Measurements from ENCODE around the gene MRPS31. TPM values are rescaled to one million over a fixed set of nuclear protein-coding genes. Genes with fewer than 3 reads are reported as not detected.
"Not testable (repeated sequence)": the region's sequence is repeated elsewhere in the genome, so short reads cannot be mapped to it uniquely, and the experiment has no call there.

The MRPS31 gene
- total RNA-seq, 2 experiments from 2014 or later = 35.7 to 36.9 TPM

DNA sequence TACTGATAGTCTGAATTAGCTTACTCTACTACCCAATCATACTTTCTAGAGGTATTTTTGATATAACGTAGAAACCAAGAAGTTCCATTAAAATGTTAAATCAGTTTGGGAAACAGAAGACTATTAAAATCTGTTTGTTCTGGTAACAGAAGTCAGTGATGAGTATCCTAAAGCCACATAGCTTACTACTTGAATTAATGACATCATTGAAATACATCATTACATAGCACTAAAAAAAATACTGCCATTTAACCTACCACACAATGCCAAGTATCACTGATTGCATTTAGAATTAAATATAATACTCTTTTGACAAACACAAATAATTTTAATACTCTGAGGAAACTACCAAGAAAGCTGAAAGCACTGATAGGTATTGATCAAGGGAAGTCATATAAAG, 5.4 kb downstream of the MRPS31 start:
- H3K4me3 Mint-ChIP-seq = no peak overlapping the region
- no peaks in the 10 kb centered on the region for H3K9me3 Mint-ChIP-seq
- no peak overlapping the region for H3K27ac Mint-ChIP-seq
- DNase-seq (no peak), ATAC-seq (ENCODE audit: low read depth) (no peak)
- H3K4me1 Mint-ChIP-seq = peaks cover 39% of the 10 kb centered on the region
- no peaks in the 10 kb centered on the region for H3K27me3 Mint-ChIP-seq
- peaks cover 17% of the 10 kb centered on the region for H3K36me3 Mint-ChIP-seq
- POLR2A ChIA-PET = no interaction called here

DNA sequence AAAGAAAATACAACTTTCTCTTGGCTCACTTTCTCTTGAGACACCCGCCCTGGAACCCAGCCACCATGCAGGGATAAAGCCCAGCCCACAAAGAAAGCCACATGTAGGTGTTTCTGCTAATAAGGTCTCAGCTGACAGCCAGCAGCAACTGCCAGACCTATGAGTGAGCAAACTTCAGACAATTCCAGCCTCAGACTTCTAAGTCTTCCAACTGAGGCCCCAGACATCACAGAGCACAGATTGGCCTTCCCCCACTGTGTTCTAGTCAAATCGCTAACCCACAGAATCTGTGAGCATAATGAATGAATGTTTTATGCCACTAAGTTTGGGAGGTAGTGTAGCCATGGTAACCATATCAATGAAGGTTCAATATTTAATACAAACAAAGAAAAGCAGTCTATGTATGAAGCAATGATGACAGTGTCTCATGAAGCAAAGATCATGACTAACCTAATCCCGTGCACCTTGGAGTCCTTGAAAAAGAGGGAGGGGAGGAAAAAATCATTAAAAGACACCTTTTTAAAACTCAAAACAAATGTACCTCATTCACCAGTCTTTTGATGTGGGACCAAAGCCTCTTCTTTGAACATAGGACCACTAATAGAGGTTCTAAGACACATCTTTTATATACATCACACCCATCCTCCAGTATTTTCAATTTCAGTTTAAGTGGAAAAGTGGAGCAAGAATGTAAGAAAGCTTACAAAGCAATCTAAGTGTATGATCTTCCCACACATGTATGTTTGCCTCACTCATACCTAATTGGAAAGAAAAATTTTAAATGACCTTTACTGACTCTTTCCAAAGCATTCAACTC, 6.2 kb downstream of the MRPS31 start:
- H3K36me3 Mint-ChIP-seq = peaks cover 18% of the 10 kb centered on the region
- DNase-seq = no peak
- H3K9me3 Mint-ChIP-seq = no peaks in the 10 kb centered on the region
- POLR2A ChIA-PET = no interaction called here
- H3K27me3 Mint-ChIP-seq = no peaks in the 10 kb centered on the region
- peak overlapping the region; percentile 39 for H3K4me3 Mint-ChIP-seq
- peaks cover 34% of the 10 kb centered on the region for H3K4me1 Mint-ChIP-seq
- ATAC-seq (ENCODE audit: low read depth) = peak; percentile 65
- no peak overlapping the region for H3K27ac Mint-ChIP-seq

DNA sequence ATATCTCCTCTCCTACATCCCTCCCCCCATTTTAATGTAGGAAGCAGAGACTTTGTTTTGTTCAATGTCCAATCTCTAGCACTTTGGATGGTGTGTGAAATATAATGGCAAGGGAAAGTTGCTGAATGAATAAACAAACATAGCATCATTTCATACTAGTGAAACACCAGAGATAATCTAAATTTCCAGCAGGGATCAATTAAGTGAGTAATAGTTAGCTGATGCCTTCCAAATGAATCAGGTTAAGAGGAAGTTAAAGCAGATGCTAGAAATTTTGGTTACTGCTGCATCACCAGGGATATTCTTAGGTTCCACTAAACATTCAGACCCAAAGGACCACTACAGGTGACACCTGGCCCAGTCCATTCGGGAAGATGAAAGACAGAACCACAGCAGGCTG, 8.1 kb downstream of the MRPS31 start:
- Mint-ChIP-seq H3K4me3 (no peak overlapping the region), H3K27ac (no peak overlapping the region), H3K9me3 (no peaks in the 10 kb centered on the region), H3K36me3 (peaks cover 29% of the 10 kb centered on the region), H3K27me3 (no peaks in the 10 kb centered on the region), H3K4me1 (peaks cover 26% of the 10 kb centered on the region)
- ATAC-seq (ENCODE audit: low read depth) = no peak
- POLR2A ChIA-PET = interaction anchor here (0.7 kb wide), 2 partner anchors 206 to 862 kb away, joined by 3 to 4 read pairs; no protein-coding TSS in a partner anchor
- no peak for DNase-seq

DNA sequence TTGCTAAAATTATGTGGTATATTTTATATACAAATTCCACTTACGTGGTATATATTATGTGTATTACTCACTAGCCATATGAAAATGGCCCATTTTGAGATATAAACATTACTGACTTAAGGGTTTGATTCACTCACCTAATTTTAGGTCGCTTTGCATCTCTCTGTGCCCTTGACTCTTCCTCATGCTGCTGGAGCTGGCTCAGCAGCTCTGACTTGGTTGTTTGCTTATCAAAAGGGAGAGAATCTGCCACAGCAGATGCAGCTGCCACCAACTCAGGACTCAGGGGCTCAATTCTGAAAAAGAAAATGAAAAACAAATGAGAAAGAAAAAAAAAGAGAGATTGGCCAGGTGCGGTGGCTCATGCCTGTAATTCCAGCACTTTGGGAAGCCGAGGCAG, 12.2 kb downstream of the MRPS31 start:
- Mint-ChIP-seq H3K27ac (peak overlapping the region; percentile 16), H3K36me3 (peaks cover 28% of the 10 kb centered on the region)
- ATAC-seq (ENCODE audit: low read depth) = no peak

DNA sequence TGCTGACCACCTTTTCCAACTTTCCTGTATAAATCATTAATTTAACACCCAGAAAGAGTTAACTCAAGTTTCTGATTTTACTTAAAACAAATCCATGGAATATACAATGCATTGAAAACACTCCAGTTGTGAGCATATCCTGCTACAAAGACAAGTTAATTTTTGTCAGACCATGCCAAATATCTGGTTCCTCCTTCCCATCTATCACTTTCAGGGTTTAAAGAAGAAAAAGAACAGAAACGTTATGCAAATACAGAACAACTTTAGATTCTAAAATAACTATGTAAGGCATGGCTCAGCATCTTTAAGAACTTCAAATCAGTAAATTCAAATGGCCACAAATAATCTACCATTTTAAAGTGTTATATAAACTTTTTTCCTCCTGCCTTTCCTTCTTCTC, 14.9 kb downstream of the MRPS31 start:
- Mint-ChIP-seq H3K36me3 (peaks cover 26% of the 10 kb centered on the region), H3K27ac (no peak overlapping the region), H3K27me3 (no peaks in the 10 kb centered on the region), H3K4me3 (no peak overlapping the region), H3K9me3 (no peaks in the 10 kb centered on the region), H3K4me1 (peaks cover 3% of the 10 kb centered on the region)
- DNase-seq = no peak
- ATAC-seq (ENCODE audit: low read depth) = no peak
- POLR2A ChIA-PET = no interaction called here

More for the DNA sequence above, 12.2 kb downstream of the MRPS31 start:
- H3K9me3 Mint-ChIP-seq = no peaks in the 10 kb centered on the region
- no peak overlapping the region for H3K4me3 Mint-ChIP-seq
- H3K4me1 Mint-ChIP-seq = peaks cover 13% of the 10 kb centered on the region
- no peak for DNase-seq
- H3K27me3 Mint-ChIP-seq = no peaks in the 10 kb centered on the region
- POLR2A ChIA-PET = no interaction called here

DNA sequence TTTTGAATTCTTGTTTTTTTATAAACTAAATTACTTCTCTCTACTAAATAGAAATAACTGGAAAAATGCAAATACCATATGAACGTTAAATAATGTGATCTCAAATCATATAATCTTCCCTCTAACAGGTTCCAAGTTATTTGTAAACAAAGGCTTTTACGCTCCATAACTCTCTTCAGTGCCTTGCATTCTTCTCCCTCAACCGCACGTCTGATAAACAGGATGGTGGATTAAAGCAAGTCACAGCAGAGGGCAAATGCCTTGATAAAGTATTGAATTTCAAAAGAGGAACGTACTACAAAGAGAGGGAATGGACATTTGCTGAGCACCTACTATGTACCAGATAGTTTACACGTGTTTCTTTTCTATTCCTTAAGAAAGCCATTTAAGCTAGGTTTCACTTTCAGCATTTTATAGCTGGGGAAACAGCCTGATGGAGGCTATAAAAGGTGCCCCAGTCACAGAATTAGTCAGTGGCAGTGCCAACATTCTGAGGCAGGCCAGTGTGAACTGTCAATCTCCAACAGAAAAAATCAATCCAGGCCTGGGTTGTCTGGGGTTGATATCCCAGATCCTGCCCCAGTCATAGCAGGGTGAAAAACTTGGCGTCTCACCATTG, 15.8 kb downstream of the MRPS31 start:
- ATAC-seq (ENCODE audit: low read depth) (no peak), DNase-seq (no peak)
- H3K27ac Mint-ChIP-seq = no peak overlapping the region
- no peak overlapping the region for H3K4me3 Mint-ChIP-seq
- H3K36me3 Mint-ChIP-seq = peaks cover 25% of the 10 kb centered on the region
- POLR2A ChIA-PET = no interaction called here
- no peaks in the 10 kb centered on the region for H3K27me3 Mint-ChIP-seq
- H3K4me1 Mint-ChIP-seq = peaks cover 3% of the 10 kb centered on the region
- no peaks in the 10 kb centered on the region for H3K9me3 Mint-ChIP-seq

DNA sequence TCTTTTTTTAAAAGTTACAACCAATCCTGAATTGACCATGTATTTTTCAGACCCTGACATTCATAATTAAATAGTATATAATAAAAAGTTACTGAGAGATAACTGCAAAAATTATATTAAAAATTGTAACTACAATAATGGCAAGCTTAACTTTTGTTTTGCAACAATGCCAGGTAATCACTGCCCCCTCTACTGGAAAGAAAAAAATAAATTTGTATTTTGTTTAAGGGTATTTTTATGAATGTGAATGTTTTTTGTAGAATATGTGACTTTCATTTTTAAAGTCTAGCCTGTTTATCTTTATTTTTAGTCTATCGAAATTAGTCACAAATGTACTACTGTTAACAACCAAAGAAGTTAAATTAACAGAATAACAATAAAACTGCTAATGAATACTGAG, 21.7 kb downstream of the MRPS31 start:
- ATAC-seq (ENCODE audit: low read depth) = no peak
- peaks cover 8% of the 10 kb centered on the region for H3K36me3 Mint-ChIP-seq

DNA sequence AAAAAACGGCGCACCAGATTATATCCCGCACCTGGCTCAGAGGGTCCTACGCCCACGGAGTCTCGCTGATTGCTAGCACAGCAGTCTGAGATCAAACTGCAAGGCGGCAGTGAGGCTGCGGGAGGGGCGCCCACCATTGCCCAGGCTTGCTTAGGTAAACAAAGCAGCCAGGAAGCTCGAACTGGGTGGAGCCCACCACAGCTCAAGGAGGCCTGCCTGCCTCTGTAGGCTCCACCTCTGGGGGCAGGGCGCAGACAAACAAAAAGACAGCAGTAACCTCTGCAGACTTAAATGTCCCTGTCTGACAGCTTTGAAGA, 35.8 kb downstream of the MRPS31 start:
- H3K9me3 Mint-ChIP-seq; POLR2A ChIA-PET; ATAC-seq (ENCODE audit: low read depth); H3K4me1 Mint-ChIP-seq; H3K4me3 Mint-ChIP-seq; H3K27ac Mint-ChIP-seq; H3K27me3 Mint-ChIP-seq: not testable (repeated sequence)
- DNase-seq = peak; percentile 34
- peaks cover 23% of the 10 kb centered on the region for H3K36me3 Mint-ChIP-seq

More for the DNA sequence above, 21.7 kb downstream of the MRPS31 start:
- DNase-seq = no peak
- H3K9me3 Mint-ChIP-seq = no peaks in the 10 kb centered on the region
- no peaks in the 10 kb centered on the region for H3K27me3 Mint-ChIP-seq
- H3K4me1 Mint-ChIP-seq = no peaks in the 10 kb centered on the region
- H3K4me3 Mint-ChIP-seq = no peak overlapping the region
- H3K27ac Mint-ChIP-seq = no peak overlapping the region
- POLR2A ChIA-PET = no interaction called here

DNA sequence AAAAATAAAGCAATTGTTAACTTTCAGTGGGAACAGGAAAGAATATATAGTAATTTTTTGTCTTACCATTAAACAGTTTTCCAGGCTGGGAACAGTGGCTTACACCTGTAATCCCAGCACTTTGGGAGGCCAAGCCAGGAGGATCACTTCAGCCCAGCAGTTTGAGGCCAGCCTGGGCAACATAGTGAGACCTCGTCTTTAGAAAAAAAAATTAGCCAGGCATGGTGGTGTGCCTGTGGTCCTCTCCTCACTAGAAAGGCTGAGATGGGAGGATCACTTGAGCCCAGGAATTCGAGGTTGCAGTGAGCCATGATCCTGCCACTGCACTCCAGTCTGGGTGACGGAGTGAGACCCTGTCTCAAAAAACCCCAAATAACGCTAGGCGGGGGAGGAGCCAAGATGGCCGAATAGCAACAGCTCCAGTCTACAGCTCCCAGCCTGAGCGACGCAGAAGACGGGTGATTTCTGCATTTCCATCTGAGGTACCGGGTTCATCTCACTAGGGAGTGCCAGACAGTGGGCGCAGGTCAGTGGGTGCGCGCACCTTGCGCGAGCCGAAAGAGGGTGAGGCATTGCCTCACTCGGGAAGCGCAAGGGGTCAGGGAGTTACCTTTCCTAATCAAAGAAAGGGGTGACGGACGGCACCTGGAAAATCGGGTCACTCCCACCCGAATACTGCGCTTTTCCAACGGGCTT, 36.3 kb downstream of the MRPS31 start:
- Mint-ChIP-seq H3K27ac (peak overlapping the region; percentile 25), H3K36me3 (peaks cover 26% of the 10 kb centered on the region)
- not testable (repeated sequence) for DNase-seq; H3K4me1 Mint-ChIP-seq; ATAC-seq (ENCODE audit: low read depth); H3K9me3 Mint-ChIP-seq; H3K4me3 Mint-ChIP-seq; H3K27me3 Mint-ChIP-seq
- POLR2A ChIA-PET = interaction anchor here (0.7 kb wide), 1 partner anchor 12 kb away, joined by 4 read pairs; no protein-coding TSS in a partner anchor

DNA sequence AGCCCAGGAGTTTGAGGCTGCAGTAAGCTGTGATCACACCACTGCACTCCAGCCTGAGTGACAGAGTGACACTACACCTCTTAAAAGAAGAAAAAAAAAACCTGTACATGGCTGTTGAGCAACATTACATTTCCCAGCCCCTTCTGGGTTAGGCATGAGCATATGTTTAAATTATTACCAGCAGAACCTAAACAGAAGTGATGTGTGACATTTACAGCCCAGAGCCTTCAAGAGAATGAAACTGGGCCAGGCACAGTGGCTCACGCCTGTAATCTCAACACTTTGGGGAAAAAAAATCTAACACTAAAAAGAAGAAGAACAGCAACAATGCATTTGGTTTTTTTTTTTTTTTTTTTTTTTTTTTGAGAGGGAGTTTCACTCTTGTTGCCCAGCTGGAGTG, 38.3 kb downstream of the MRPS31 start:
- peaks cover 21% of the 10 kb centered on the region for H3K36me3 Mint-ChIP-seq
- peaks cover 2% of the 10 kb centered on the region for H3K9me3 Mint-ChIP-seq
- H3K4me1 Mint-ChIP-seq = peaks cover 4% of the 10 kb centered on the region
- no peaks in the 10 kb centered on the region for H3K27me3 Mint-ChIP-seq
- ATAC-seq (ENCODE audit: low read depth) = no peak
- POLR2A ChIA-PET = interaction anchor here (0.7 kb wide), 1 partner anchor 663 kb away, joined by 4 read pairs; no protein-coding TSS in a partner anchor
- H3K27ac Mint-ChIP-seq = no peak overlapping the region
- H3K4me3 Mint-ChIP-seq = no peak overlapping the region
- DNase-seq = no peak

DNA sequence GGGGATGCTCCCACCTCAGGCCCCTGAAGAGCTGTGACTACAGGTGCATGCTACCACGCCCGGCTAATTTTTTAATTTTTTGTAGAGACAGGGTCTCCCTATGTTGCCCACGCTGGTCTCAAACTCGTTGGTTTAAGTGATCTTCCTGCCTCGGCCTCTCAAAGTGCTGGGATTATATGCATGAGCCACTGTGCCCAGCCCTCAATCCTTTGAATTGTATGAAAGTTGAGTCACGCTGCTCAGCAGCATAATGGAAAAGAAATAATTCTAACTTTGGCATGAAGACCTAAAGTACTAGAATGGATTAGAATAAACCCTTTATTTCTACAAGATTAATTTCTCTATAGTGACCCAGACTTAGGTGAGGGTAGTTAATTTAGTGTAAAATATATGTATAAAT, 42.4 kb downstream of the MRPS31 start:
- no peak for ATAC-seq (ENCODE audit: low read depth)
- Mint-ChIP-seq H3K27ac (no peak overlapping the region), H3K4me1 (no peaks in the 10 kb centered on the region), H3K4me3 (no peak overlapping the region), H3K36me3 (peaks cover 18% of the 10 kb centered on the region), H3K9me3 (no peaks in the 10 kb centered on the region), H3K27me3 (no peaks in the 10 kb centered on the region)
- POLR2A ChIA-PET = no interaction called here
- DNase-seq = no peak

DNA sequence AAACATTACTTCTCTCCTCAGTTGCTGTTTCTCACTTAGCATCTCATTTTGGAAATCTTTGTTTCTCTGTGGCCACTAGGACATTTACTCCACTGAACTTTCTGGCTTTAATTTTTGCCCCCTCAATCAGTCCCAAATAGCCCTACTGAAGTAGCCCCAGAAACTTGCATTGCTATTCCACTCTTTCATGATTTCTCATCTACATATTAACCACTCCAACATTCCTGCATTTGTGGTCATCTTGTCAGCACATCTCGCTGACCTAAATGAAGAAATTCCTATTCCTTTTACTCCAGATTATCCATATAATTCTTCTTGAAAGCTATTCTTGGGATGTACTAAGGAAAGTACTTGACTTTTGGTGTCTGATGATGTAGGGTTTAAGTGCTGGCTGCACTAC, 56.6 kb downstream of the MRPS31 start:
- H3K36me3 Mint-ChIP-seq = peaks cover 60% of the 10 kb centered on the region
- H3K4me1 Mint-ChIP-seq; H3K27ac Mint-ChIP-seq; H3K27me3 Mint-ChIP-seq; H3K4me3 Mint-ChIP-seq; ATAC-seq (ENCODE audit: low read depth); DNase-seq; POLR2A ChIA-PET: not testable (repeated sequence)
- peaks cover 15% of the 10 kb centered on the region for H3K9me3 Mint-ChIP-seq

DNA sequence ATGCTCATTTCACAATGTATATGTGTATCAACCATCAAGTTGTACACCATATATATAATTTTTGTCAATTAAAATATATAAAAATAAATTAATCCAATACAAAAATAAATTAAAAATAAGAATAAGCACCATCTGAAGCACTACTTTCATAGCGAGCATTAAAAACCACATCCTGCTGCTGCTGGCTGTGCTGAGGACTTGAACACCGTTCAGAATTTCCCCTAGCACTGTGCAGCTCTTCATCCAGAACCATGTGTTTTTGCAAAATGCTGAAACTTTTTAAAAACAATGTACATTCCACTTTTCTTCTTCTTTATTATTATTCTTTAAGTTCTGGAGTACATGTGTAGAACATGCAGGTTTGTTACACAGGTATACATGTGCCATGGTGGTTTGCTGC, 64.6 kb downstream of the MRPS31 start:
- Mint-ChIP-seq H3K36me3 (peaks cover 37% of the 10 kb centered on the region), H3K4me3 (no peak overlapping the region), H3K9me3 (peaks cover 27% of the 10 kb centered on the region), H3K27me3 (no peaks in the 10 kb centered on the region), H3K27ac (peak overlapping the region; percentile 41), H3K4me1 (peaks cover 22% of the 10 kb centered on the region)
- ATAC-seq (ENCODE audit: low read depth) (peak; percentile 96), DNase-seq (no peak)
- POLR2A ChIA-PET = no interaction called here

DNA sequence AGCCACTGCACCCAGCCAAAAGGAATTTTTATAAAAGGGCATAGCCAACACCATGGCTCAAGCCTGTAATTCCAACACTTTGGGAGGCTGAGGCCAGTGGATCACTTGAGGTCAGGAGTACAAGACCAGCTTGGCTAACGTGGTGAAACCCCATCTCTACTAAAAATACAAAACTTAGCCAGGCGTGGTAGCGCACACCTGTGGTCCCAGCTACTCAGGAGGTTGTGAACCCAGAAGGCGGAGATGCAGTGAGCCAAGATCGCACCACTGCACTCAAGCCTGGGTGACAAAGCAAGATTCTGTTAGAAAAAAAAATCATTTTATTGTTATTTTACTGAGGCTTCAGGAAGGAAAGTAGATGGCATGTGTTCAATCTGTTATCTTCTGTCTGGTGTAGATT, 73.3 kb downstream of the MRPS31 start:
- Mint-ChIP-seq H3K4me1 (no peaks in the 10 kb centered on the region), H3K27me3 (no peaks in the 10 kb centered on the region), H3K27ac (no peak overlapping the region), H3K36me3 (no peaks in the 10 kb centered on the region), H3K9me3 (peaks cover 3% of the 10 kb centered on the region), H3K4me3 (no peak overlapping the region)
- no peak for DNase-seq
- POLR2A ChIA-PET = no interaction called here
- no peak for ATAC-seq (ENCODE audit: low read depth)

All from activated naive CD8-positive, alpha-beta T cell treated with anti-CD3 and anti-CD28 coated beads, Interleukin-2, amount 10 ng/mL, durations not matched to agents 7 days and 5 days (primary cell).